Activated CD8-positive, alpha-beta T cell treated with anti-CD3 and anti-CD28 coated beads for 36 hours (primary cell): ENCODE measurements around the gene PHKA2. TPM values are rescaled to one million over a fixed set of nuclear protein-coding genes. Genes with fewer than 3 reads are reported as not detected.

Experiments used
- ATAC-seq: fragments of 200-7000 bp; cut with Tn5 transposase; one replicate; pipeline ENCODE4 v1.10.0; 2021; ENCODE audit warnings: mild to moderate bottlenecking, moderate library complexity
- CTCF ChIA-PET: fragments of 350-600 bp; sonication (Branson Sonifier 250); formaldehyde crosslinking; loops from one replicate; lab custom pipeline; 2021; ENCODE audit warnings: antibody characterized with exemption; lab: Charles Lee
- POLR2A ChIA-PET: fragments of 350-600 bp; sonication (Branson Sonifier 250); formaldehyde crosslinking; loops from one replicate; lab custom pipeline; 2021; ENCODE audit warnings: antibody characterized with exemption; lab: Charles Lee
- DNase-seq: peaks from one replicate; pipeline ENCODE4 v3.0.0-alpha.2; 2020
- H3K27ac Mint-ChIP-seq: one replicate; pipeline ENCODE4 v1.8.0; 2021; ENCODE audit warnings: mild to moderate bottlenecking, mixed read lengths
- H3K27me3 Mint-ChIP-seq: one replicate; pipeline ENCODE4 v1.8.0; 2021; ENCODE audit warnings: mixed read lengths
- H3K36me3 Mint-ChIP-seq: one replicate; pipeline ENCODE4 v1.8.0; 2021; ENCODE audit warnings: low read depth, mixed read lengths
- H3K4me1 Mint-ChIP-seq: one replicate; pipeline ENCODE4 v1.8.0; 2021; ENCODE audit warnings: low read depth, mixed read lengths
- H3K4me3 Mint-ChIP-seq: one replicate; pipeline ENCODE4 v1.8.0; 2021; ENCODE audit warnings: mild to moderate bottlenecking, moderate library complexity, mixed read lengths
- H3K9me3 Mint-ChIP-seq: one replicate; pipeline ENCODE4 v1.8.0; 2021; ENCODE audit warnings: mixed read lengths
- CTCF ChIP-seq: fragments of 200-600 bp; IDR thresholded peaks from one replicate; pipeline ENCODE4 v1.8.0; 2022; ENCODE audit warnings: antibody characterized with exemption, mild to moderate bottlenecking
- intact Hi-C: fragments of 100-400 bp; cut with micrococcal nuclease; formaldehyde crosslinking; loops from one replicate; pipeline ENCODE4 v1.10.0; 2022
- total RNA-seq, 2 experiments: library from RNA; stranded (reverse); gene quantifications; one replicate each; pipeline ENCODE4 v1.2.3, GENCODE V29; 2021

PHKA2 gene
- total RNA-seq, 2 experiments from 2014 or later: 23.3 to 26.1 TPM

GRCh38 chrX:18946157-18946556 is 37.8 kb downstream of the PHKA2 start:
- intact Hi-C loops: no loop called here
- no peak overlapping the region for H3K27ac Mint-ChIP-seq
- no peak overlapping the region for H3K4me3 Mint-ChIP-seq

GRCh38 chrX:18945483-18945882 is 38.4 kb downstream of the PHKA2 start:
- intact Hi-C loops: no loop called here
- Mint-ChIP-seq H3K9me3 (no peaks in the 10 kb centered on the region), H3K36me3 (peaks cover 9% of the 10 kb centered on the region), H3K4me1 (no peaks in the 10 kb centered on the region), H3K4me3 (no peak overlapping the region), H3K27me3 (no peaks in the 10 kb centered on the region), H3K27ac (no peak overlapping the region)
- POLR2A ChIA-PET: no interaction called here
- DNase-seq (no peak), ATAC-seq (no peak)
- no peak for TF ChIP-seq CTCF
- CTCF ChIA-PET: no interaction called here

More at GRCh38 chrX:18946157-18946556, 37.8 kb downstream of the PHKA2 start:
- H3K27me3 Mint-ChIP-seq: no peaks in the 10 kb centered on the region
- no peaks in the 10 kb centered on the region for H3K9me3 Mint-ChIP-seq
- POLR2A ChIA-PET: no interaction called here
- no peak for ATAC-seq
- no peak for DNase-seq
- peaks cover 9% of the 10 kb centered on the region for H3K36me3 Mint-ChIP-seq
- TF ChIP-seq CTCF: no peak
- H3K4me1 Mint-ChIP-seq: no peaks in the 10 kb centered on the region
- CTCF ChIA-PET: no interaction called here

GRCh38 chrX:18944482-18944881 is 39.4 kb downstream of the PHKA2 start:
- H3K9me3 Mint-ChIP-seq: no peaks in the 10 kb centered on the region
- ChIA-PET POLR2A (no interaction called here), CTCF (no interaction called here)
- DNase-seq: no peak
- TF ChIP-seq CTCF: no peak
- peaks cover 9% of the 10 kb centered on the region for H3K36me3 Mint-ChIP-seq
- intact Hi-C loops: no loop called here
- no peak for ATAC-seq
- H3K4me1 Mint-ChIP-seq: no peaks in the 10 kb centered on the region
- no peak overlapping the region for H3K4me3 Mint-ChIP-seq
- no peaks in the 10 kb centered on the region for H3K27me3 Mint-ChIP-seq
- H3K27ac Mint-ChIP-seq: no peak overlapping the region

GRCh38 chrX:18941896-18942295 is 42.0 kb downstream of the PHKA2 start:
- Mint-ChIP-seq H3K27me3 (no peaks in the 10 kb centered on the region), H3K27ac (no peak overlapping the region), H3K9me3 (no peaks in the 10 kb centered on the region), H3K36me3 (peaks cover 4% of the 10 kb centered on the region), H3K4me3 (no peak overlapping the region), H3K4me1 (no peaks in the 10 kb centered on the region)
- no peak for DNase-seq
- ChIA-PET CTCF (no interaction called here), POLR2A (no interaction called here)
- no peak for ATAC-seq
- intact Hi-C loops: no loop called here
- TF ChIP-seq CTCF: no peak

GRCh38 chrX:18938710-18939109 is 45.2 kb downstream of the PHKA2 start:
- H3K27ac Mint-ChIP-seq: no peak overlapping the region
- no peak for DNase-seq
- POLR2A ChIA-PET: no interaction called here

More at GRCh38 chrX:18938710-18939109, 45.2 kb downstream of the PHKA2 start:
- CTCF ChIA-PET: no interaction called here
- Mint-ChIP-seq H3K36me3 (peaks cover 7% of the 10 kb centered on the region), H3K4me3 (no peak overlapping the region), H3K4me1 (no peaks in the 10 kb centered on the region), H3K9me3 (no peaks in the 10 kb centered on the region), H3K27me3 (no peaks in the 10 kb centered on the region)
- no peak for ATAC-seq
- TF ChIP-seq CTCF: no peak
- intact Hi-C loops: no loop called here
